Bone marrow (tissue), 2 donors: Measurements from ENCODE around the gene VAV3.

Source experiments
- DNase-seq, 2 donors: peaks; one replicate each; lab custom pipeline; 2025; lab: John Stamatoyannopoulos, UW

The VAV3 gene

GRCh38 chr1:107793896-107794453 is 171.0 kb downstream of the VAV3 start:
- no peak for DNase-seq

- no peak for DNase-seq
Measured at GRCh38 chr1:107791348-107791747, 173.6 kb downstream of the VAV3 start.

GRCh38 chr1:107789817-107790524 is 175.0 kb downstream of the VAV3 start:
- no peak for DNase-seq

GRCh38 chr1:107788206-107789202 is 176.5 kb downstream of the VAV3 start:
- DNase-seq = no peak

- DNase-seq = peak in 1 of 2 donors; percentile 12
Measured at GRCh38 chr1:107787299-107787698, 177.7 kb downstream of the VAV3 start.

GRCh38 chr1:107786203-107786845 is 178.7 kb downstream of the VAV3 start:
- DNase-seq = peak in 1 of 2 donors; percentile 50

- DNase-seq = peak in 1 of 2 donors; percentile 50
Measured at GRCh38 chr1:107785496-107786202, 179.3 kb downstream of the VAV3 start.

- peak in 1 of 2 donors; percentile 61 for DNase-seq
Measured at GRCh38 chr1:107782217-107782845, 182.6 kb downstream of the VAV3 start.

GRCh38 chr1:107781245-107781644 is 183.7 kb downstream of the VAV3 start:
- no peak for DNase-seq

- DNase-seq = no peak
Measured at GRCh38 chr1:107777664-107778047, 187.3 kb downstream of the VAV3 start.

GRCh38 chr1:107776900-107777663 is 187.9 kb downstream of the VAV3 start:
- no peak for DNase-seq

- DNase-seq = no peak
Measured at GRCh38 chr1:107771377-107771776, 193.6 kb downstream of the VAV3 start.

GRCh38 chr1:107767156-107767582 is 197.8 kb downstream of the VAV3 start:
- no peak for DNase-seq

- DNase-seq = no peak
Measured at GRCh38 chr1:107766533-107766932, 198.4 kb downstream of the VAV3 start.

GRCh38 chr1:107762751-107763390 is 202.1 kb downstream of the VAV3 start:
- no peak for DNase-seq

GRCh38 chr1:107760065-107760464 is 204.9 kb downstream of the VAV3 start:
- no peak for DNase-seq

- DNase-seq = peak in 1 of 2 donors; percentile 12
Measured at GRCh38 chr1:107750364-107750959, 214.5 kb downstream of the VAV3 start.

- no peak for DNase-seq
Measured at GRCh38 chr1:107748531-107748930, 216.4 kb downstream of the VAV3 start.

- DNase-seq = no peak
Measured at GRCh38 chr1:107741242-107741641, 223.7 kb downstream of the VAV3 start.
